GM13977 (cell line): ENCODE results near the gene MARS1.
"Not testable (repeated sequence)": the region's sequence is repeated elsewhere in the genome, so short reads cannot be mapped to it uniquely, and the experiment has no call there.

Experiments
- DNase-seq: peaks from one replicate; pipeline ENCODE4 v3.0.0; 2012; ENCODE audit warnings: low spot score
- in situ Hi-C: fragments of 300-500 bp; cut with MboI; formaldehyde crosslinking; loops from one replicate; pipeline ENCODE4 v1.12.0; 2022; ENCODE audit warnings: low sequenced_read_pairs, low pct_unique_long_range_greater_than_20kb, mixed read lengths, inconsistent platforms; ENCODE audit not compliant: unreplicated experiment
- TF ChIP-seq, protein P1 (sequence below): IDR thresholded peaks from 2 replicates; pipeline ENCODE4 v1.5.1; 2012; ENCODE audit warnings: mild to moderate bottlenecking, control low read depth; ENCODE audit not compliant: insufficient read depth; ENCODE audit errors: extremely low read depth, missing control alignments

Gene MARS1

DNA sequence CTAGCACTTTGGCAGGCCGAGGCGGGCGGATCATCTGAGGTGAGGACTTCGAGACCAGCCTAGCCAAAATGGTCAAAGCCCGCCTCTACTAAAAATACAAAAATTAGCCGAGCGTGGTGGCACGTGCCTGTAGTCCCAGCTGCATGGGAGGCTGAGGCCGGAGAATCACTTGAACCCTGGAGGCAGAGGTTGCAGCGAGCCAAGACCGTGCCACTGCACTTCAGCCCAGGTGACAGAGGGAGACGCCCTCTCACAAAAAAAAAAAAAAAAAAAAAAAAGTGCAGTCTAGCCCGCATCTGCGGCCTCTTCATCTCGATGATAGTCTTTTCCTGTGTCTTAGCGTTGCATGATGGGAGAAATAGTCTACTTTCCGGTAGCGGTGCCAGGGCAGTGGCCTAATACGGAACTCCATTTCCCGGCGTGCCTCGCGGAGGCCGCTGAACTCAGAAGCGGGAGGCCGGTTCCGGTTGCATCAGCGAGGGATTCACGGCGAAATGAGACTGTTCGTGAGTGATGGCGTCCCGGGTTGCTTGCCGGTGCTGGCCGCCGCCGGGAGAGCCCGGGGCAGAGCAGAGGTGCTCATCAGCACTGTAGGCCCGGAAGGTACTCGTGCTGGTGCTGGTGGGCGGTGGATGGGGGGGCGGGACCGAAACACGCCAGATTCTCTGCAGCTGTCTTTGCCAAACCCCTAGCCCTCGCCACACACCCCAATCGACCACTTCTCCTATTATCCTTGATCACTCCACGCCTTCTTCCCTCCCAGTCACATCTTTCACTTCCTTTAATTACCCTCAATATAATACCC is at the start of gene MARS1:
Gene MARS1 (plus strand): TSS at position 472 of the 805 bp plus-strand sequence. CDS start 23 bp downstream, at position 495.
- DNase-seq, result peak; percentile 94
- in situ Hi-C loops, result no loop called here
- TF ChIP-seq, protein P1, sequence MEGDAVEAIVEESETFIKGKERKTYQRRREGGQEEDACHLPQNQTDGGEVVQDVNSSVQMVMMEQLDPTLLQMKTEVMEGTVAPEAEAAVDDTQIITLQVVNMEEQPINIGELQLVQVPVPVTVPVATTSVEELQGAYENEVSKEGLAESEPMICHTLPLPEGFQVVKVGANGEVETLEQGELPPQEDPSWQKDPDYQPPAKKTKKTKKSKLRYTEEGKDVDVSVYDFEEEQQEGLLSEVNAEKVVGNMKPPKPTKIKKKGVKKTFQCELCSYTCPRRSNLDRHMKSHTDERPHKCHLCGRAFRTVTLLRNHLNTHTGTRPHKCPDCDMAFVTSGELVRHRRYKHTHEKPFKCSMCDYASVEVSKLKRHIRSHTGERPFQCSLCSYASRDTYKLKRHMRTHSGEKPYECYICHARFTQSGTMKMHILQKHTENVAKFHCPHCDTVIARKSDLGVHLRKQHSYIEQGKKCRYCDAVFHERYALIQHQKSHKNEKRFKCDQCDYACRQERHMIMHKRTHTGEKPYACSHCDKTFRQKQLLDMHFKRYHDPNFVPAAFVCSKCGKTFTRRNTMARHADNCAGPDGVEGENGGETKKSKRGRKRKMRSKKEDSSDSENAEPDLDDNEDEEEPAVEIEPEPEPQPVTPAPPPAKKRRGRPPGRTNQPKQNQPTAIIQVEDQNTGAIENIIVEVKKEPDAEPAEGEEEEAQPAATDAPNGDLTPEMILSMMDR, result peak; percentile 33

DNA sequence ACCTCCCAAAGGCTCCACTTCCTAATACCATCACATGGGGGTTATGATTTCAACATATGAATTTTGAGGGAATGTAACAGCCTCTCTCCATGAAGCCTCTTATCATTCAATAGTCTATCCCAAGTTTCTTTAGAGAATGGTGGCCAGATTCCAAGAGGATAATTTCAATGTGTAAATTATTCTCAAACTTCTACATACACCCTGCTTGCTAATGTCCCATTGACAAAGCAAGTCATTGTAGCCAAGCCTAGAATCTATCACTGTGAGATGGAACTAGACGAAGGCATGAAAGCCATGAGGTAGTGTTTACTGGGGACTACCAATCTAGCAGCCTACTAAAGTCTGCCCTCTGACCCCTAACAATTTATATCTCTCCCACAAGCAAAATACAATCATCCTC is 49.5 kb upstream of the MARS1 start:
- TF ChIP-seq, protein P1, result no peak
- DNase-seq, result no peak
- in situ Hi-C loops, result no loop called here

DNA sequence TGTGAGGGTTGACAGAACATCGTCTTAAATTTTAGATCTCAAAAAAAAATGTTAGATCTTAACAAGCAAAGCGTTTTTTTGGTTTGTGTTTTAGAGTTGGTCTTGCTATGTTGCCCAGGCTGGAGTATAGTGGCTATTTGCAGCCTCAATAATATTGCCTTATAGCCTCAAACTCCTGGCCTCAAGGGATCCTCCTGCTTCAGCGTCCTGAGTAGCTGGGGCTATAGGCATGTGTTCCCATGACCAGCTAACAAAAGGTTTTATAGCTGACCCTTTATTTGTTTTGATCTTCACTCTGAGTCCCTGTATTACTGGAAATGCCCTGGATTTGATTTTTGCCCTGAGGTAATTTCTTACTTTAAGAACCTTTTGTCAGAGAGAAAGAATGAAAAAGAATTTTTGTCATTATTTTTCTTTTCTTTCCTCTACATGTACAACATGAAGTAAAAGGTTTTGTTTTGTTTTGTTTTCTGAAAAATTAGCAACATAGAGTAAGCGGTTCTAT is 48.1 kb upstream of the MARS1 start:
- in situ Hi-C loops, result no loop called here
- DNase-seq, result no peak
- TF ChIP-seq, protein P1, result no peak

DNA sequence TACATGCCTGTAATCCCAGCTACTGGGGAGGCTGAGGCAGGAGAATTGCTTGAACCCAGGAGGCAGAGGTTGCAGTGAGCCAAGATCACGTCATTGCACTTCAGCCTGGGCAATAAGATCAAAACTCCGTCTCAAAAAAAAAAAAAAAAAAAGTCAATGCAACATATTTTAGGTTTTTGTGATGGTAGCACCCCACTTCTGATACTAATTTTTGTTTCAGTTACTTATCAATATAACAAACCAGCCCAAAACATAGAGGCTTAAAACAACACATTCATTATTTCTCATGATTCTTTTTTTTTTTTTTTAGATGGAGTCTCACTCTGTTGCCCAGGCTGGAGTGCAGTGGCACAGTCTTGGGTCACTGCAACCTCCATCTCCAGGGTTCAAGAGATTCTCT is 46.5 kb upstream of the MARS1 start:
- in situ Hi-C loops, DNase-seq: not testable (repeated sequence)

DNA sequence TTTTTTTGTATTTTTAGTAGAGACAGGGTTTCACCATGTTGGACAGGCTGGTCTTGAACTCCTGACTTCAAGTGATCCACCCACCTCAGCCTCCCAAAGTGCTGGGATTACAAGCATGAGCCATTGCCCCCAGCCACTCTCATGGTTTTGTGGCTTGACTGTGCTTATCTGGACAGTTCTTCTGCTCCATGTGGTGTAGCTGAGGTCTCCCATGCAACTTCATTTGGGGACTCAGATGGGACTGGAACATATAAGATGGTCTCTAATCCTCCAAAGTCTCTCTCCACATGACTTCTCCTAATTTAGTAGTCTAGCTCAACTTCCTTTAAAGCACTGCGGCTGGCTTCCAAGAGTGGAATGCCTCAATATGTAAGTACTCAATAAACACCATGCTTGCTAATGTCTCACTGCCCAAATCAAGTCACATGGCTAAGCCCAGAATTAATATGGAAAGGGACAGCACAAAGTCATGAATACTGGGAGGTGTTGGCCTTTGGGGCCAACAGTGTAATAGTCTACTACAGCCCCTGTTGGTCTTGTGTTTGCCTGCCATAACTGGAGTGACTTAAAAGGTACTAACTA is 45.9 kb upstream of the MARS1 start:
- TF ChIP-seq, protein P1, result no peak
- no peak for DNase-seq
- in situ Hi-C loops, result no loop called here

DNA sequence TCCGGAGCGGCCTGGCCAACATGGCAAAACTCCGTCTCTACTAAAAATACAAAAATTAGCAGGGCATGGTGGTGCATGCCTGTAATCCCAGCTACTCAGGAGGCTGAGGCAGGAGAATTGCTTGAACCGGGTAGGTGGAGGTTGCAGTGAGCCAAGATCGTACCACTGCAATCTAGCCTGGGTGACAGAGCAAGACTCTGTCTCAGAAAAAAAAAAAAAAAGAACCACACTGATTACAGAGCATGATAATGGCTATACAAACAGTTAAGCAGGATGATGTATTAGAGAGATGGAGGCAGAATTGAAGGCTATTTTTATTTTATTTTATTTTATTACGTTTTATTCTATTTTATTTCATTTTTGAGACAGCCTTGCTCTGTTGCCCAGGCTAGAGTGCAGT is 43.5 kb upstream of the MARS1 start:
- in situ Hi-C loops, DNase-seq: not testable (repeated sequence)

DNA sequence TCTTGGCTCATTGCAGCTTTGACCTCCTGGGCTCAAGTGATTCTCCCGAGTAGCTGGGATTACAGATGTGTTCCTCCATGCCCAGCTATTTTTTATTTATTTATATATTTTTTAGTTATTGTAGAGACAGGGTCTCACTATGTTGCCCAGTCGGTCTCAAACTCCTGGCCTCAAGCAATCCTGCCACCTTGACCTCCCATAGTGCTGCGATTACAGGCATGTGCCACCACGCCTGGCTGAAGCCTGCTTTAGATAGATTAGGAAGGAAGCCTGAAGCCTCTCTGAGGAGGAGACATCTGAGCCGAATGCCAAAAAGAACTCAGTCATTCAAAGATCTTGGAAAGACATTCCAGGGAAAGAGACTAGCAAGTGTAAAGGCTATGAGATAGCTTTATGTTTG is 43.1 kb upstream of the MARS1 start:
- no peak for DNase-seq
- TF ChIP-seq, protein P1, result no peak
- in situ Hi-C loops, result no loop called here
